NCI-H524 treated with DMSO at 0.1 percent for 48 hours (cell line): ENCODE measurements around the gene SLC29A3.
"Not testable (repeated sequence)": the region's sequence is repeated elsewhere in the genome, so short reads cannot be mapped to it uniquely, and the experiment has no call there.

Source experiments
- DNase-seq: peaks from one replicate; lab custom pipeline; 2025; lab: John Stamatoyannopoulos, UW

SLC29A3 gene

DNA sequence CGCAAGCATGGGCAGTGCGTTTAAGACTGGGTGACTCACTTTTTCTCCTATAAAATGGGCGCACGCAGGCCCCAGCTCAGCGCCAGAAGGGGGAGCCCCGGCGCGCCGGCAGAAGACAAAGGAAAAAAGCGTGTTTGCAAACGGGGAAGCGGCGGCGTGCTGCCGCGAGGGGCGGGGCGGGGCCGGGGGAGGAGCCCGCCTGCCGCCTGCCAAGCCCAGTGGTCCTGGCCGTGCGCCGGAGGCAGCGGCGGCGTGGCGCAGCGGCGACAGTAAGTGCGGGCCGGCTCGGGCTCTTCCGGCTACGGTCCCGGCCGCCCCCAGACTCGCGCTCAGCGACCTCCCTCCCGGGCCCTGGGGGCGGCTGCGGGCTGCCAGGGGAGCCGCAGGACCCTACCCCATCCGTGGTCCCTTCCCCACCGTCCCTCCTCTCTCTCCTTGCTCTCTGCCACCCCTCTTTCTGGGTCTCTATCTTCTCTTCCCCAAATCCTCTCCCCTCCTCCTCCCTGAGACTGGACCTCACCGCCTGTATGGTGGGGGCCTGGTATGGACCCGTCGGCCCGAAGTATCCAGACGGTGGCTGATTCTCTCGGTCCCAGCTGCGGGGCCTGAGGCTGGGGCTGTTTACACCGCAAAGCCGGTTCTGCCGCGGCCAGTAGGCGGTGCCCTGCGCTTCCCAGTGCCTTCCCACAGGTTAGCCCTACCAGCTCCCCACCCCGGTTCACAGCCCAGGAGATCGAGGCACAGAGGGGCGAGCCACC lies at the start of gene SLC29A3:
TSS of gene SLC29A3 (plus strand) at position 218 of the 758 bp plus-strand sequence. CDS start at position 269, 51 bp downstream.
- no peak for DNase-seq

DNA sequence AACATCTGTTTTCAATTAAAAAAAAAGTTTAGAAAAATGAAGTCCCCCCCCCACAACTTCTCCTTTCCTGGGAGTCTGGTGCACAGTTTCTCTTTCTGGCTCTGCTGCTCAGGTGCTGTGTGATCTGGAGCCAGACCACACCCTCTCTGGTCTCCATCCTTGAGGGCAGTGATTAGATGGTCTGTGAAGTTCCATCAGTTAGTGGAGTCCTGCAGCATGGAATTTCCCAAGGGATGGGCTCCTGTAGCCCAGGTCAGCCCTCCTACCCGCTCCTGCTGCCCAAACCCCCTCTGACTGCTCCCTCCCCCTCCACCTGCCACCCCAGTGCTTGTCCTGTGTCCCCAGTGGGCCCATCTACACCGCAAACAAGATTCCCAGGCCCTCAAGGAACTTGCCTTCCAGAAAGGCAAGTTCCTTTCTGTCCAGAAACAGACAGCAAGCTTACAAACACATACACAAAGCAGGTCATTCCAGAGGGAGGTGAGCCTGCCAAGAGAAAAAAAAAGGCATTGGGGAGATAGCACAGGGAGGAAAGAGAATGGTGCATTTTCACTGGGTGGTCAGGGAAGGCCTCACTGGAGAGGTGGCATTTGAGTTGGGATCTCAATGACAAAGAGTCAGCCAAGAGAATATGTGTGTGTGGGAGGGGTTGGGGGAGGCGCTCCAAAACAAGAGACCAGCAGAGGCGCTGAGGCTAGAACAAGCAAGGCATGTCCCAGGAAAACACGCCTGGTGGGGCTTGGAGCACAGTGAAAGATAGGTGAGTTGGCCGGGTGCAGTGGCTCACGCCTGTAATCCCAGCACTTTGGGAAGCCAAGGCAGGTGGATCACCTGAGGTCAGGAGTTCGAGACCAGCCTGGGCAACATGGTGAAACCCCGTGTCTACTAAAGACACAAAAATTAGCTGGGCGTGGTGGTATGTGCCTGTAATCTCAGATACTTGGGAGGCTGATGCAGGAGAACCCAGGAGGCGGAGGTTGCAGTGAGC lies 49.5 kb upstream of the SLC29A3 start:
- no peak for DNase-seq

DNA sequence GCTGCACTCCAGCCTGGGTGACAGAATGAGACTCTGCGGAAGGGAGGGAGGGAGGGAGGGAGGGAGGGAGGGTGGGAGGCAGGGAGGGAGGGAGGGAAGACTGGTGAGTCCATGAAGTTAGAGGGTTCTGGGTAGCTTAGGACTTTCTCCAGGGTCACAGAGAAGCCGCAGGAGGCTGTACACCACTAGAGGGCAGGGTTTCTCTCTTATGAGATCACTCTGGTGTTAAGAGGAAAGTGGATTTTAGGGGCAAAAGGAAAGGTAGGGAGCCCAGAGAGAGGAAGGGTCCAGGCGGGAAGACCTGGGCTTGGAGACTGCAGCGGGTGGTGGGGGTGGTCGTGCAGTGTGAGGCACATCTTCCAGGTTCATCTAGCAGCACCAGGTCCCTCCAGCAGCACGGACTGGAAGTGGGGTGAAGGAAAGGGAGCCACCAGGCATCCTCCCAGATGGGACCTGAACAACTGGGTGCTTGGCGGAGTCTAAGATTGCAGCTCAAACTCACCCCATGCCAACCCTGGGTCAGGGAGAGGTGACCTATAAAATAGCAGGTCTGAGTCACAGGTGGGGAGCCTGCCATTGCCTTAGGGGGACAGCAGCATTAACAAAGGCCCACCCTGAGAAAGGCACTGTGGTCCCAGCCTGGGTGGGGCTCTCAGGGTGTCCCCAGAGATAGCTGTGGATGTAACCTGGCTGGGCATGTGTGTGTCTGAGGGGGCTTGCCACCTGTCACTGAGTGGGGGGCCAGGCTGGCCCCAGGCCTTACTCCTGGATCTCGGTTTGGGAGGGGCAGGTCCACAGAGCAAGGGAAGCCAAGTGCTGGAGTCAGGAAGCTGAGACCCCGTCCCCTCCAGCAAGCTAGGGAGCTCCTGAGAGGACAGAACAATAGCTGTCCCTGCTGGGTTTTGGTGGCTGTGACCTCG lies 48.5 kb upstream of the SLC29A3 start:
- no peak for DNase-seq

DNA sequence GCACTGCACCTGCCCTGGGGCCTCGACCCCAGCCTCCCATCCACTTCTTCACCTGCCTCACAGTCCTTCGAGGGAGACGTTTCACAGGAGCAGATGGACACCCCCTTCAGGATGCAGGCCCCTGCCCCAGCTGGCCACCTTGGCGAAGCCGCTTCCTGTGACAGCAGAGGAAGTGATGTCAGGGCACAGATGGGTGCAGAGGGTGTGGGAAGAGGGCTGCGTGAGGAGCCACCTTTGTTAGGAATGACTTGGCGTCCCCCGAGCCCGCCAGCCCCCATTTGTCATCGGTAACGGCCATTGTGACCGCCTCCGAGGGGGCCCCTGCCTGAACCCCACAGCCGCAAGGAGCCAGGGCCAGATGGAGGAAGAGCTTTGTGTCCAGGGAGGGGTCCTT lies 47.4 kb upstream of the SLC29A3 start:
- no peak for DNase-seq

DNA sequence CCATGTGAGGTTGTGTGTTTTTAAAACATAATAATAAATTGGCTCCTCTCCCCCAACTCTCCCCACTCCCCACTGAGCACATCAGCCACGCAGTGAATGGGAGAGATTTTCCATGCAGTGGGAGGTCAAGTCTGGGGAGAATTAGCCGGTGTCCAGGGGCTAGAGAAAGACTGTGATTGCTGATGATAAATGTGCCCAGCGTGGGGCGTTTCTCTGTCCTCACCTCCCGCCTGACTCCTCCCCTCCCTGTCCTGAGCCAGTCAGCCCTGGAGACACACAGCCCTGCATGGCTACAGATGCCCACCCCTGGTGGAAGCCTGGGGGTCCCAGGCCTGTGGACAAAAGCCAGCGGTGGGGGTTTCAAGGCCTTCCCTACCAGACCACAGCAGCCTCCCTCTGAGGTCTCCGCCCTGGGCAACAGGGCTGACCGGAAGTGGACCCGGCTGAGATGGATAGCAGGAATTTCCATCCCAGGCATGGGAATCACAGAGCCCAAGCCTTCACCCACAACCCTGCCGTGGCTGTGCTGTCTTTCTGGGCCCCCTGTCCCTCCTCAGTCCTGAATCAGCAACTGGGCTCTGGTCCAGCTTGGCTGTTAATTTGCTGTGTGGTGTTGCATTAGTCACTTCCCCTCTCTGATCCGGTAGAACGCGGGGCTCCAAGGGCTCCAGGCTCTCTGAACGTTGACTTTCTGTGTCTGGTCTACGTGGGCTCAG lies 46.8 kb upstream of the SLC29A3 start:
- DNase-seq = no peak

DNA sequence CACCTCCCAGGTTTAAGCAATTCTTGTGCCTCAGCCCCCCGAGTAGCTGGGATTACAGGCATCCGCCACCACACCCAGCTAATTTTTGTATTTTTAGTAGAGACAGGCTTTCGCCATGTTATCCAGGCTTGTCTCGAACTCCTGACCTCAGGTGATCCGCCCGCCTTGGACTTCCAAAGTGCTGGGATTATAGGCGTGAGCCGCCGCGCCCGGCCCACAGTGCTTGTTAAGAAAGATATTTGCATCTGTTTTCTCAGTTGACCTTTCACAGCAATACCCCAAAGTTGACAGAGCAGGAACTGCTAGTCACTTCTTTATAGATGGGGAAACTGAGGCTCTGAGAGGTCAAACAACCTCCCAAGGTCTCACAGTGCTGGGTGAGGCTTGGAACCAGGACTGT lies 46.1 kb upstream of the SLC29A3 start:
- not testable (repeated sequence) for DNase-seq

DNA sequence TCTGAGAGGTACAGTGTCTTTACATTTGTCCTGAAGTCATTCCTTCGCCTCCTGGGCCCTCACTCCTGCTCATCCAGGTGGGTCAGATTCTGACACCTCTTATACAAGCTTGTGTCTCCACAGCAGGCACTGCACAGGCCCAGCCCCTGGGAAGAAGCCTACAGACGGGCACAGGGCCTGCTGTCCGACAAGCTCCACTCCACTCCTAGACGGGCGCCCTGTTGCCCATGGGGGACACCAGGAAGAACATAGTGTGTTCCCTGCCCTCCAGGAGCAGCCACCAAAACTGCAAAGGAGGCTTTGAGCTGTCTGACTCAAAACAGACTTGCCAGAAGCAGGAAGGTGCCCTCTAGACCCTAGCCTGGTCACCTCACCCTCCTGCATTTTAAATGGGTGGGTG lies 45.6 kb upstream of the SLC29A3 start:
- DNase-seq = no peak

DNA sequence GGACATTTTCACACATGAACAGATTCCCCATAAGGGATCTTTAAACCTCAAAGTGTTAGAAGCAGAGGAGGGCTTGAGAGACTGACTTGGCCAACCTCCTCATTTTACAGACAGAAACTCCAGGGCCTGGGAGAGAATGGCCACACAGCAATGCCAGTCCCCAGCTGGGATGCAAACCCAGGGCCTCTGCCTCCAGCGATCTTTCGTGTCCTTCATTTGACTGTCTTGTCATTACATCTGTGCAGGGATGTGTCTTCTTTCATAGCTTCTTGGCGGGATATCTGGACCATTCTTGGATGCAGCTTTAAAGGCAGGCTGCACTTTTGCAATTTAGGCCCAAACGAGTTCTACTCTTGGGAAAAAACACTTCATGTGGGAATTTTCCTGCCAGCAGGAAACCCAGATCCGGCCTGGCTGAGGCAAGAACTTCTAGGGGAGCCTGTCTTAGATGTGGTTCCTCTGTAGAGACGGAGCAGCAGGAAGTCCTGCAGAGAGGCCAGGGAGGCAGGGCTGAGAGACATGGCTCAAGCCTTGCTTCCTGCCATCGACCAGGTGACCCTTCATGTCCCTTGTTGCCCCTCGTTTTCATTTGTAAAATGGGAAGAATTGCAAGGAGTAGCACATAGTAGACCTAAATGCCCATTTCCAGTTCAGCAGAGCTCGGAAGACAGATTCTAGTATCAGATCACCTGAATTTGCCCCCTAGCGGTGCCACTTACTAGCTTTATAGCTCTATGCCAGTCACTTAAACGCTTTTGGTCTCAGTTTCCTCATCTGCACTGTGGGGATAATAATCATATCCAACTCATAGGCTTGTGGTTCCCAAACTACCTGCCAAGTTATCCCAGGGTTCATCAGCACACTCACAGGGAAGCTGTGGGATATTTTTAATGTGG lies 43.9 kb upstream of the SLC29A3 start:
- DNase-seq = no peak

DNA sequence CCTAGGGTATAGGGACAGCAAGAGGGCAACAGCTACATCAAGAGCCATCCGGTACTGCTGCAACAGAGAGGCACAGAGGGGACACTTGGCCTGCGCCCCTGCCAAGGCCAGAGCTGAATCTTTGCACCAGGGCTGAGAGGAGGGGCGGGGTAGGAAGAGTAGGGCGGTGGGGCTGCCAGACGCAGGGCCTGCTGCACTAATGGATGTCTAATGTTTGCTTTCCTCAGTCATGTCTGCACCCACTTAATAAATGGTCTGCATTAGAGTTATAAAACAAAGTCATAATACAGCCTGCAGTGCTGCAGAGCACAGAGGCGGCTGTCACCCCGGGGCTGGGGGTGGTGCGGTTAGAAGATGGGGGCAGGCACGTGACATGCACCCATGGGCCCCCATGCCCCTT lies 42.2 kb upstream of the SLC29A3 start:
- DNase-seq = no peak

DNA sequence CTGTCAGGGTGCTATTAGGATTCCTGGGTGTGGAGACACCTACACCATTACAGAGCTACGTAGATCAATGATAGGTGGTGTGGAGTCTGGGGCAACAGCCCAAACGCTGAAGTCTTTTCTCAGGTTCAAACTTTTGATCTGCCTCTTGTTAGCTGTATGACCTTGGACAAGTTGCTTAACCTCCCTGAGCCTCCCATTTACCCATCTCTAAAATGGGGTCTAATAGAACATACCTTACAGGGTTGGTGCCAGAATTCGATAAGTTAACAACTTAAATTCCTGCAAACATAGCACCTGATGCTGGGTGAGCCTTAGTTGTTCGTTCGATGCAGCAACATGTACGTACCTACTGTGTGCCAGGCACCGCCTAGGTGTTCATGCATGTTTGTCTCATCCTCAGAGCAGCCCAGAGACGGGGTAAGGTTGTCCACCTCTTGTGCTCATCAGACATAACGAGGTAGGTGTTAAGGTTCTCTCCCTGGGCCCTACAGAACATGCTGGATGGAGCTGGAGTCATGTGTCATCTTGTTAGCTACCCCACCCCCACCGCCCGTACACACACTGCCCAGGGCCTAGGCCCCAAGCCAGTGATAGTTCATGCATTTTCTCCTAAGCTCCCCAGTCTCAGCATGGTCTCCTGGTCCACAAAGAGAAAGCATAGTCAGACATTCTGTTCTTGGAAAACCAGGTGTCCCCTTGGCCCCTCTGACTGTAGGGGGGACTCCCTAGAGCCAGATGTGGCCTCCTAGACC lies 41.0 kb upstream of the SLC29A3 start:
- no peak for DNase-seq

DNA sequence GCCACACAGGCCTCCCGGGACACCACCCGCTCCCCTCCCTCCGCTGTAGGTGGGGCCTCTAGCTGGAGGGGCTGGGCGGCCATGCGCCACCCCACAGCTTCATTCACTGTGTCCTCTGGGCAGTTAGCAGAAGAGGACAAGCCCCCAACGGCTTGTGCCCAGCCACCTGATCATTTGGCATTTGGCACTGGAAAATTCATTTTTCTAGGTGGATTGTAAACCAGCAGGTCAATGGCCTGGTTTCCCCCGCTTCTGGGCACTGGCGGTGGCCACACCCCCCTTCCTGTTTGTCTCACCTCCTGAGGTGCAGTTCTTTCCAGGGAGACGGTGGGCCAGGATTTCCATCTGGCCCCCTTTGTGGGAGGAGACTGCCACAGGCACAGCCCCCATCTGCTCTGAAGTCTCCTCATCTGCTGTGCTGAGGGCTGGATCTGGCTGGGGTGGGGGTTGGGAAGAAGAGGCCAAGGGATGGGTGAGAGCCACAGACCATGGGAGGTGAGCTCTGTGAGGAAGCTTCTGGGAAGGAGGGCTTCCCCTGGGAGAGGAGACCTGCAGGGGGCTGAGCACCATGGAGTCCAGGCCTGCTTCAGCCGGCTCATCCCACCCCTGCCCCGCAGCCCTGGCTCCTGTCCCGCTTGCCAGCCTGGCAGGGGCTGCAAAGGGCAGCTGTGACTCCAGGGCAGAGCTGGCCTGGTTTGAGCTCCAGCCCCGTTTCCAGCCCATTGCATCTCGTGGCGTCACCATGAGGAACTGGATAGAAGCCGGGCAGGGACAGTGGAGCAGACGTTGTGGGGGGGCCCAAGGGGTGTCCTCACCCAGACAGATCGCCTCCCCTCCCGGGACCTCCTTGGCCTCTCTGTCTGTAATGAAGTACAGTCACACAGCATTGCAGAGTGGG lies 40.1 kb upstream of the SLC29A3 start:
- no peak for DNase-seq

DNA sequence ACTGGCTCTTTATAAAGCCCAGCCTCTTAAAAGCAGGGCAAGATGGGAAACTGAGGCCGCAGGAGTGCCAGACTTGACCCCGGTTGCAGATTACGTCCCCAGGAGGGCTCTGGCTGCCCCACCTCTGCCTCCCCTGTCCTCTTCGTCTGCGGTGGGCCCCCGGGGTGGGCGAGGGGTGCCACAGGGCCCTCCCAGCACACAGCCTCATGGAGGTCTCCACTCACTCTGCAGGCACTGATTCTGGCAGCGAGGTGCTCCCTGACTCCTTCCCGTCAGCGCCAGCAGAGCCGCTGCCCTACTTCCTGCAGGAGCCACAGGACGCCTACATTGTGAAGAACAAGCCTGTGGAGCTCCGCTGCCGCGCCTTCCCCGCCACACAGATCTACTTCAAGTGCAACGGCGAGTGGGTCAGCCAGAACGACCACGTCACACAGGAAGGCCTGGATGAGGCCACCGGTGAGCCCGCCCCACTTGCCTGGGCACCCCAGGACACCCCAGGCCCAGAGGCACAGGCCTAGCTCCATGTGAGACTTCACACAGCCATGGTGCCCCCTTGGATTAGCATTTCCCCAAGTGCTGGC lies 39.4 kb upstream of the SLC29A3 start:
- DNase-seq = no peak

DNA sequence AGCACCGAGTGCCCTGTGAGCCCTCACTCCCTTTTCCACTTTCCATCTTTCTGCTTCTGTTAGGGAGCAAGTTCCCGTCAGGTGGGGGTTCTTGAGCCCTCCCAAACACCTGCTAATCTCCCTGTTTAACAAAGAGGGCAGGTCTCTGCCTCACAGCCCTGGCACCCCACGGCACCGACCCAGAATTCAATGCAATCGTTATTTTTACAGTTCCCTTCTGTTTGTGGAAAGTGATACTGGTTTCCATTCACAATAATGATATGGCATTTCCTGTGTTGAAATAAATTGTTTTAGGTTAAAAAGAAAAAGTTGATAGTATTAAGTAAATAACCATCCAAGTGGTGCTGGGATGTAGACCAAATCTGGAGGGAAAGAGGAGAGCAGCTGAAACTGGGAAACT lies 38.8 kb upstream of the SLC29A3 start:
- no peak for DNase-seq

DNA sequence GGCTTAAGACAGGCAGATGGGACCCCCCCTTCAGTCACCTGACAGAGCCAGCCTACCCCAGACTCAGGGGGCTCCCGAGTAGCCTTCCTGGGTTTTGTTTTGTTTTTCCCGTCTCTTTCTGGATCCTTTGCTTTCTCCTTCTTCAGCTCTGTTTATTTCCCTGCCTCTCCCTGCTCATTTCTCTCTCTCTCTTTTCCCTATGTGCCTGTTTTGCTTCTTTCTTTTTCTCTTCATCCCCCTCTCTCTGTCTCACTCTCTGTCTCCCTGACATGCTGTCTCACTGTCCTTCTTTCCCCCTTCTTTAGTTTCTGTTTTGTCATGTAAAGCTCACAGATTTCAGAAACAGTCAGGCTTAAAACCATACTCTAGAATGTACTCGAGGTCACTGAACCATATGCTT lies 38.2 kb upstream of the SLC29A3 start:
- no peak for DNase-seq

DNA sequence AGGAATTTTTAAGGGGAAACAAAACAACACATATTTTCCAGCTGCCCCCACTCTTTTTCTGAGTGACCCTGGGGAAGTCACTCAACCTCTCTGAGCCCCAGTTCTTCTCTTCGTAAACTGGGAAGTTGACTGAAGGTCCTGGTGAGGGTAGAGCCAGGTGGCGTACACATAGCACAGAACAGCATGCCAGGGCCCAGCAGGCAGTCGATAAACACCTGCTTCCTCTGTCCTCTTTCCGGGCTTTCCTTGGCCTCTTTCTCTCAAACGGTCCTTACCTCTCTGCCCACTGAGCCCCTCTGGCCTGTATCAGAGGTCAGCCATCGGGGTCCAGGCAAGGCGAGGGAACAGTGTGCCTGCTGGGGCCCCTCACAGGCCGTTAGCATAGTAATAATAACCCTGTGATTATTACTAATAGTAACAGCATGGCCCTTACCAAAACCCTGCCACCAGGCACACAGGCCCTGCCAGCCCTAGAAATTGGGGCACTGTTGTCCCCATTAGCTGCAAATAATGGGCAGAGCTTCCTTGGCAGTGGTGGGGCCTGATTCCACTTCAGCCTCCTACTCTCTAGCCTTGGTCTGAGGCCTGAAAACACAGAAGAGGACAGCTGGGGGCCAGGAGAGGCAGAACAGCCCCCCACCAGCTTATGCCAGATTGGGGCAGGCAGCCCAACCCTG lies 37.3 kb upstream of the SLC29A3 start:
- no peak for DNase-seq

DNA sequence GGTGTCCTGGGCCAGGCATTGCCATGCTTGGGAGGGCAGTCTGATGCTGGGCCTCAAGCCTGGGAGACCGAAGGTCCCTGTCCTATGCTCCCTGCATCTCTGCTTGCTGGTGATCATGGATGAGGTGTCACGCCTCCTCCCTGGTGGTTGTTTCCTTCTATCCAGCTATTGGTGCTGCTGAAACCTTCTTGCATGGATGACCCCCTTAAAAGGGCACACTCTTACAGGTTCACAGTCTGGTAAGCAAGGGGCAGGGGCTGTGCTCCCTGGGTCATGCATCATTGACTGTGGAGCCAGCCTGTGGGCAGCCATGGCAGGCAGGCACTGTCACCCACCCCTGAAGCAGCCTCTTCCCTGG lies 36.8 kb upstream of the SLC29A3 start:
- no peak for DNase-seq

DNA sequence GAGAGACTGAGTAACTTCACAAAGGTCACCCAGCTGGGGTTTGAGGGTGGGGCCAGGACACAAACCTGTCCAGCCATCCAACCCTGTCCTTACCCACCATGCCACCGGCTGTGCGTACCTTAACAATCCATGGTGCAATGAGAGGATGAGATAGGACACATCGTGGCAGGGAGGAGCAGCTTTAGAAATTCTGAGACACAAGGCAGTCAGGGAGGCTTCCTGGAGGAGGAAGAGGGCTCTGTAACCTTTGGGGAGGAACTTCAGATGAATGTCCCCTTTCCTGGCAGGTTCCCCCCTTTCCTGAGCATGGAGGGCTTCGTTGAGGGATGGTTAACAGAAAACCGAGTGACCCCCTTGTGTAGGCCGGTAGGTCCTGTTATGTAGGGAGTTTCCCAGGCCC lies 35.6 kb upstream of the SLC29A3 start:
- DNase-seq = no peak

DNA sequence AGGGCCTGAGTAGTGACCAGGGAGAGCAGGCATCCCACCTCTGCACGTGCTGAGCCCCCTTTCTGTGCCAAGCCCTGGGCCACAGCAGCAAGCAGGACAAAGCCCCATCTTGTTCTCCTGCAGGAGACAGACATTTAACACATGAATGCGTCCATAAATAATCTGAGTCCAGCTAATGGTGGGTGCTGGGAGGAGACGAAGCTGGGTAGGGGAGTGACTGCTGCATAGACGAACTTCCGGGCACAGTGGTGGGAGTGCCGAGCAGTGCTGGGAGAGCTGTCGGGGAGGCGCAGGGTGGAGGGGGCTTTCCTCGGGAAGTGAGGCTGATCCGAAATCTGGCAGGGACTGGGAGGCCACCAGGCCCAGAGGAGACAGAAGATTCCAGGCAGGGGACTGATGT lies 35.2 kb upstream of the SLC29A3 start:
- no peak for DNase-seq
